GM15510 (cell line): ENCODE data around the gene DOK6.

Source experiments
- POLR2A ChIP-seq: IDR thresholded peaks from 3 replicates; pipeline ENCODE4 v1.6.1; 2011; ENCODE audit warnings: borderline replicate concordance; ENCODE audit not compliant: insufficient read length; ENCODE audit errors: extremely low read depth

The DOK6 gene

GRCh38 chr18:69658103-69658502, 257.4 kb downstream of the DOK6 start:
- TF ChIP-seq POLR2A, result no peak

DNA sequence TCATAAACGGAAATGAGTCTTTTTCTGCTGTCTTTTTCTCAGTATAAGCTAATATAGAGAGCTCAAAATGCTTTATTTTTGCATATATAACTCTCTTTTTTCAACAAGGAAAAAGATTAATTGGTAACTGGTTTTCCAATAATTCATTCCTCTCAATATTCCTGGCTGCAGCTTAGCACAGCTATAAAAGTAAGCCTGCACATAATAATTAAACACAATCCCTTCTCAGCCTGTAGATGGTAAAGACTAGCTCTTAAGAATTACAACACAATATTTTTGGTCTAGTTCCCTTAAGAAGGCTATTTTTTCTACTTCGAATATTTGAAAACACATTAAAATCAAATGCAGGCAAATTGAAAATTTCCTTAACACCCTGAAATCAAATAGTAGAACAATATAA, 258.0 kb downstream of the DOK6 start:
- TF ChIP-seq POLR2A, result no peak

GRCh38 chr18:69659142-69659651, 258.5 kb downstream of the DOK6 start:
- no peak for TF ChIP-seq POLR2A

GRCh38 chr18:69664399-69664798, 263.7 kb downstream of the DOK6 start:
- TF ChIP-seq POLR2A, result no peak

DNA sequence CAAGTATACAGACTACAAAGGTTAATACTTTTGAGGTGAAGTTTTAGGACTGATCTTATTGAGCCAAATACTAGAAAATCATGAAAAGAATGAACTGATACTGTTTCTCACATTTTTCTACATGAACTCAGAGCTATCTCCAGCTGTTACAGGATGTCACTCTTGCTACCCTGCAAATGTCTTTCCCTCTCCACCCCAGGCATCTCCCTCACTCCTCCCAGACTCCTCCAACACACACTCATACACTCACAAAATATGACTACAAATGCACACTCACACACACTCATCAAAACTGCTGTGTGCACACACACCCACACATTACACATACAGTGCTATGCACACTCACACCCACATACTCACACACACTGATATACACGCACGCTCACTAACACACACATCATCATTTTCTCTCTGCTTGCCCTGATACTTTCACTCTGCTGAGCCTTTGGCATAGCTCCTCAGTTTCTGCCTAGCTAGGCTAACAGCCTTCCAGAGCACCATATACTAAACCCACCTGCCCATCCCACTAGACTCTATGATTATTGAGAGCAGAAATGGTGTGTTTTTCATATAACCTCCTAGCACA, 273.7 kb downstream of the DOK6 start:
- TF ChIP-seq POLR2A, result no peak

DNA sequence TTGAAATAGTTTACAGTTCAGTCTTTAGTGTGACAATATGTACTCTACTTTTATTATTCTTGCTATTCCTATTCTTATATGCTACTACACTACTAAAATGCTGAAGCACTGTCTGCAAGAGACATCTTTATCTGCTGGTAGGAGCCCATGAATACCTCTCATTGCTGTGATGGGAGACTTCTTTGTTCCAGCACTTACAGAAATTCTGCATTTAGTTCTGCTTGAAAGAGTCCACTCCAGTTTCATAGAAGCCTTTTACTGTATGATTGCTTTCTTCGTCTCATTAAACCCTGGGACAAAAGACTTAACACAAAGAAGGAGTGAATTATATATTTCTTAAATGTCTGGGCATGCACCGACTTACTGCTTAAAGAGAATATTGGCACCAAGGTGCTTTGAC, 274.3 kb downstream of the DOK6 start:
- TF ChIP-seq POLR2A, result no peak

DNA sequence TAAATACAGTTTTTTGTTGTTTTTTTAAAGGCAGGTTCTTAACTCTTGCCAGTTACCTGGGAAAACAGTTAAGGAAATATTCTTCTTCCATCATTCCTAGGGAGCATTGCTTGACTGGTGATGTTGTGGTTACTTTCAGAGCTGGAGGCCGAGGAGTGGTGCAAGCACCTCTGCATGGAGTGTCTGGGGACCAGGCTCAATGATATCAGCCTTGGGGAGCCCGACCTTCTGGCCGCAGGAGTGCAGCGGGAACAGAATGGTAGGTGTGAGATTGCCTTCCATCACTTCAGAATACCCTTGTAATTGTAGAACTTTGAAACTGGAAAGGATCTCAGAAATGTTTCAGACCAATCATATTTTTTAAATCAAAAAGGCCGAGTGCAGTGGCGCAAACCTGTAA, 276.9 kb downstream of the DOK6 start:
- no peak for TF ChIP-seq POLR2A

GRCh38 chr18:69680123-69680522, 279.4 kb downstream of the DOK6 start:
- TF ChIP-seq POLR2A, result no peak

DNA sequence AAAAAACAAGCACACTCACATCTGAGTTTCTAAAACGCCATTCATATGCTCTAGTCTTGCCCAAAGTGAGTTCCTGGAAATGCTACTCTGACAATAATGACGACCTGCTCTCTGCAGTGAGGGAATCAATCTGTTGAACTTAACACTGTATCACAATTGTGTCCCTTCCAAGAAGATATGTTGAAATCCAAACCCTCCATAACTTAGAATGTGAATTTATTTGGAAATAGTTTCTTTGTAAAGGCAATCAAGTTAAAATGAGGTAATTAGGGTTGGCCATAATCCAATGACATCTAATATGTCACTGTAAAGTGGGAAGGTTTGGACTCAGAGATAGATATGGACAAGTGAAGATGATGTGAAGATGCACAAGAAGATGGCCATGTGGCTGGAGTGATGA, 282.5 kb downstream of the DOK6 start:
- TF ChIP-seq POLR2A, result no peak

DNA sequence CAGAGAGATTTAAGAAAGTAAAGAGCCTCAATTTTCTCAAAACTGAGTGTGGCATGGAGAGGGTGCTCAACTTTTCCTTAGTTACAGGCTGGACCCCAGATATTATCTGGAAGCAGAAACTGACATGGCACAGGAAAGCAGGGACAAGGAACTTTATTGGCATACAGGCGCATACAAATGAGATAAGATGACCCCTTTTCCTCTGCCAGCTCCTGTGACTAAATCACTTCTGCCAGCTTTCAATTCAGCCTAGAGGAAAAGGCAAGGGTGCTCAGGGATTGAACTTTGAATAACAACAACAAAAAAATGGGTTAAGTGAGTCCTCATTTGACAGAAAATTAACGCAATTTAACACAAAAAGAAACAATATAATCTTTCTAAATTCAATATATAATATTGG, 284.1 kb downstream of the DOK6 start:
- no peak for TF ChIP-seq POLR2A

DNA sequence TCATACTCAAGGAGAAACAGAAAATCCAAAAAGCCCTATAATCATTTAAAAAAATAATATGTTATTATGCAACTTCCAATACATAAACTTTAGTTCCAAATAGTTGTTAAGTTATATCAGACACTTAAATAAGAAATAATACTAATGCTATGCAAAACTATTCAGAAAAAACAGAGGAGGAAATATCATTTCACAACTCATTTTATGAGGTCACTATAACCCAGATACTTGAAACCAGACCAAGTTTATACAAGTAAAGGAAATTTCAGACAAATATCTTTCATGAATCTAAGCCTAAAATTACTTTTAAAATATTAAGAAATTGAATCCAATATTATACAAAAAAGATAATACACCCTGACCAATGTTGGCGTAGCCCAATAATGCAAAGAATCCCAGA, 286.2 kb downstream of the DOK6 start:
- TF ChIP-seq POLR2A, result no peak

DNA sequence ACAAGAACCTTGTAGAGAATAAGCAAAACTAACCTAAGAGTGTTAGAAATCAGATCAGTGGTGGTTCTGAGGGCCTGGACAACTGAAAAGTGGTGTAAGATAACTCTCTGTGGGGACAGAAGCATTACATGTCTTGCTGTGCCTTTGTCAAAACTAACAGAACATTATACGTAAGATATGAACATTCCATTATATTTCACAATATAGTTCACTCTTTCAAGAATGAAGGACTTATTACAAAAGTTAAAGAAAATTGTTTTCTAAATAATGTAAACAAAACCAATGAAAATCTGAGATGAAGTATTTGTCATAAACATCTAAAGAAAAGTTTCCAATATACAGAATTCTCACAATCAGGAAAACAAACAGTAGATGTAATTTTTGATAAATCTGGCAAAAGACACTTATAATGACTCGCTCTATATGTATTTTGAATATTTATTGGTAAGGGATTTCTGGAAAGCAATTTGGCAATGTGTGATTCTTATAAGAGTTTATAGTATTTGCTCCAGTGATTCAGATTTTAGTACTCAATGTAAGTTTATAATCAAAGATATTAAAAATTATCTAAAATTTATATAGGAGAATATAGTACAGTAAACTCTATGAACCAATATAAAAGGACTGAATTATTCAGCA, 288.6 kb downstream of the DOK6 start:
- TF ChIP-seq POLR2A, result no peak

DNA sequence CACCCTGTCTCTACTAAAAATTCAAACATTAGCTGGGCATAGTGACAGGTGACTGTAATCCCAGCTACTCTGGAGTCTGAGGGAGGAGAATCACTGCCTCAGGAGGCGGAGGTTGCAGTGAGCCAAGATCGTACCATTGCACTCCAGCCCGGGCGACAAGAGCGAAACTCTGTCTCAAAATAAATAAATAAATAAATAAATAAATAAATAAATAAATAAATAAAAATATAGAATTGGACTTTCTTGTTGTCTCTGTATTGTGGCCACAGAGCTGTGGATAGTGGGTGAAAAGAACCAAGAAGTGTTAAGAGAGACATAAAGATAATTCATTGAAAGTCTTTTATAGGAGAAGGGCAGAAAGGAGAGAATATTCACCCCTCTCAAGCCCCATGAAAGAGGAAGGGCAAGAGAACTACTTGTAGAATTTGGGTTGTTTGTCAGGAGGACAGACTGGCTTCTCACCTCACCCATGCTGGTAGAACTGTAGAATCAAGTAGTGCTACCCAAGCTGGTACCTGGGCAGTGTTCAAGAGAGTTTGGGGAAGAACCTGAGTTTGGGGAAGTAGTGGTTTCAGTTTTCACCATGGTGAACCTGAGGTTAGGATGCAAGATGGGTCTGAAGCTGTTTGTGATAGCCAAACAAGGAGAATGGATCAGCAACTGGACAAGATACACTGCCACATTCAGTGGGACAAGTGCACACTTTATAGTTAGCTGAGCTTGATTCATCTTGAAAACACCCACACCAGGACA, 290.5 kb downstream of the DOK6 start:
- no peak for TF ChIP-seq POLR2A

GRCh38 chr18:69697069-69697468, 296.4 kb downstream of the DOK6 start:
- TF ChIP-seq POLR2A, result no peak

DNA sequence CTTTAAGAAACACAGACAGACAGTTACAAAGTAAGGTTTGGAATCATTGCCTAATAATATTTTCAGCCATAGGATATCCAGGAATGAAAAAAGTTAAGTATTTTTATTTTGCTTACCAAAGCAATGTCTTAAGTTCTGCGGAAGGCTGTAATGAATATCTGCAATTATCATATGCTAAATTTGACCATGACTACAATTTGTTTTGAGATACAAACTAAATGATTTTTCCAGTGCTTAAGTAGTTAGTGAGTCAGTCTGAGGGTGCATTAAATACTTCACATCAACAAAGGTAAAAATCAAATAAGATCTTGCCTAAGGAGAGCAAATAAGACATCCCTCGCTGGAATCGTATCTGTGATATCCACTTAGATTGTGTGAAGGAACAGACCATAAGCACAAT, 297.0 kb downstream of the DOK6 start:
- no peak for TF ChIP-seq POLR2A

- TF ChIP-seq POLR2A, result no peak
Observed at GRCh38 chr18:69701305-69701704, 300.6 kb downstream of the DOK6 start.
